K562 (cell line): Measurements from ENCODE around the gene C1orf116. TPM values are rescaled to one million over a fixed set of nuclear protein-coding genes. Genes with fewer than 3 reads are reported as not detected.
A peak's percentile ranks its signal among the peaks of the same experiment; 100 is the strongest.

Experiments used
- ARHGAP35 ChIP-seq: fragments of 450-650 bp; IDR thresholded peaks from 2 replicates; pipeline ENCODE4 v1.6.1; 2018; ENCODE audit not compliant: partially characterized antibody
- BRD4 ChIP-seq: fragments of 200-600 bp; sonication (generic); IDR thresholded peaks from 2 replicates; pipeline ENCODE4 v1.6.1; 2017; ENCODE audit warnings: inconsistent platforms
- CBX5 ChIP-seq: IDR thresholded peaks from 2 replicates; pipeline ENCODE4 v1.6.1; 2014; ENCODE audit warnings: low read depth, borderline replicate concordance
- CBX8 ChIP-seq: fragments of 200-600 bp; sonication (generic); IDR thresholded peaks from 2 replicates; pipeline ENCODE4 v1.6.1; 2012; ENCODE audit warnings: borderline replicate concordance, mixed run types, low read depth, mild to moderate bottlenecking, moderate library complexity, mixed read lengths, low read length, control low read depth, inconsistent platforms; ENCODE audit not compliant: poor library complexity, severe bottlenecking; ENCODE audit errors: extremely low read depth
- DMBX1 ChIP-seq: fragments of 250-450 bp; sonication (Bioruptor Pico); IDR thresholded peaks from 2 replicates; pipeline ENCODE4 v1.8.0; 2022; ENCODE audit warnings: inconsistent platforms, mild to moderate bottlenecking, moderate library complexity, borderline replicate concordance
- DPF2 ChIP-seq: fragments of 450-650 bp; IDR thresholded peaks from 2 replicates; pipeline ENCODE4 v1.6.1; 2016
- HDAC3 ChIP-seq: fragments of 450-650 bp; IDR thresholded peaks from 2 replicates; pipeline ENCODE4 v1.6.1; 2018; ENCODE audit warnings: borderline replicate concordance, mild to moderate bottlenecking, moderate library complexity; ENCODE audit not compliant: partially characterized antibody
- KAT8 ChIP-seq: fragments of 450-650 bp; IDR thresholded peaks from 2 replicates; pipeline ENCODE4 v1.6.1; 2016; ENCODE audit warnings: low read depth, mild to moderate bottlenecking
- KDM1A ChIP-seq, 2 experiments: fragments of 450-650 bp; IDR thresholded peaks; 2 replicates each; pipeline ENCODE4 v1.6.1; 2016; ENCODE audit warnings: mild to moderate bottlenecking in 2 of 2
- RUNX1 ChIP-seq: sonication (generic); IDR thresholded peaks from 2 replicates; pipeline ENCODE4 v1.6.1; 2016; ENCODE audit warnings: antibody characterized with exemption, low read depth
- SMAD3 ChIP-seq: fragments of 450-650 bp; formaldehyde crosslinking; conservative IDR thresholded peaks from 2 replicates; pipeline ENCODE4 v1.4.0; 2020; ENCODE audit warnings: mild to moderate bottlenecking
- SMAD4 ChIP-seq: fragments of 250-450 bp; sonication (Bioruptor Pico); conservative IDR thresholded peaks from 2 replicates; pipeline ENCODE4 v1.8.0; 2021; ENCODE audit warnings: inconsistent platforms, mild to moderate bottlenecking, moderate library complexity
- SP2 ChIP-seq: IDR thresholded peaks from 2 replicates; pipeline ENCODE4 v1.6.1; 2011; ENCODE audit warnings: mild to moderate bottlenecking, low read depth, low read length, moderate library complexity; ENCODE audit not compliant: poor library complexity, severe bottlenecking; ENCODE audit errors: extremely low read depth
- SRSF9 ChIP-seq: fragments of 200-400 bp; formaldehyde crosslinking; IDR thresholded peaks from 2 replicates; pipeline ENCODE4 v1.6.1; 2017; ENCODE audit warnings: low read depth, low read length, borderline replicate concordance
- TCF7 ChIP-seq: sonication (generic); IDR thresholded peaks from 2 replicates; pipeline ENCODE4 v1.6.1; 2016; ENCODE audit warnings: antibody characterized with exemption, borderline replicate concordance
- TOE1 ChIP-seq, 2 experiments: fragments of 450-650 bp in 1 of 2; sonication (generic) in 1 of 2; formaldehyde crosslinking in 1 of 2; IDR thresholded peaks; 2 replicates each; pipeline versions ENCODE4 v1.7.1 to v1.8.0; 2016 to 2022; ENCODE audit warnings: borderline replicate concordance in 2 of 2, mild to moderate bottlenecking in 2 of 2, antibody characterized with exemption in 1 of 2, inconsistent platforms in 1 of 2, low read depth in 1 of 2, missing genetic modification reagents in 1 of 2, moderate library complexity in 1 of 2
- TRIM24 ChIP-seq, 2 experiments: fragments of 450-650 bp; IDR thresholded peaks; 2 replicates each; pipeline ENCODE4 v1.6.1; 2016
- YY1 ChIP-seq, 3 experiments: IDR thresholded peaks; 2 replicates each; pipeline ENCODE4 v1.6.1; 2011; ENCODE audit warnings: low read length in 2 of 3, mild to moderate bottlenecking in 2 of 3, moderate library complexity in 2 of 3, borderline replicate concordance in 1 of 3, control low read depth in 1 of 3, low read depth in 1 of 3; ENCODE audit not compliant: insufficient read depth in 3 of 3, insufficient replicate concordance in 2 of 3, control insufficient read depth in 1 of 3, insufficient read length in 1 of 3; ENCODE audit errors: extremely low read depth in 1 of 3
- ZBTB1 ChIP-seq: sonication (generic); formaldehyde crosslinking; IDR thresholded peaks from 2 replicates; pipeline ENCODE4 v1.8.1; 2023; ENCODE audit warnings: missing genetic modification reagents, low read depth, mild to moderate bottlenecking, borderline replicate concordance
- ZEB2 ChIP-seq: fragments of 450-650 bp; IDR thresholded peaks from 2 replicates; pipeline ENCODE4 v1.6.1; 2016
- ZNF316 ChIP-seq: fragments of 450-650 bp; IDR thresholded peaks from 2 replicates; pipeline ENCODE4 v1.6.1; 2016
- ZNF644 ChIP-seq: fragments of 200-800 bp; sonication (Bioruptor generic); IDR thresholded peaks from 2 replicates; pipeline ENCODE4 v1.6.1; 2016; ENCODE audit warnings: low read depth, missing genetic modification characterization, missing compliant biosample characterization
- polyA plus RNA-seq, 8 experiments: library from polyadenylated mRNA; depleted of rRNA in 4 of 8; stranded (reverse) in 5 of 8; unstranded in 3 of 8; fragments of >200 nt; fragmentation: Nextera tagmentation in 2 of 8; fragmentation: Illumina TruSeq in 1 of 8; extraction: Ambion mirVana in 2 of 8; extraction: Trizol in 1 of 8; gene quantifications; 2 replicates each; pipeline versions ENCODE4 v1.2.1 to v1.2.3, GENCODE V29; 2011 to 2014; ENCODE audit warnings: inconsistent platforms in 1 of 8, missing spikeins in 1 of 8
- total RNA-seq, 7 experiments: library from RNA; depleted of rRNA in 6 of 7; stranded (reverse); fragments of >200 nt in 6 of 7; fragmentation: Illumina TruSeq in 2 of 7; extraction: Trizol in 2 of 7; gene quantifications; 2 replicates each; pipeline versions ENCODE4 v1.2.1 to v1.2.3, GENCODE V29; 2011 to 2021; ENCODE audit warnings: low replicate concordance in 1 of 7
- TF ChIP-seq, protein P1 (sequence below): sonication (generic); formaldehyde crosslinking; IDR thresholded peaks from 2 replicates; pipeline ENCODE4 v1.8.0; 2022; ENCODE audit warnings: mild to moderate bottlenecking, missing genetic modification reagents
- TF ChIP-seq, protein P2 (sequence below): sonication (generic); formaldehyde crosslinking; IDR thresholded peaks from 2 replicates; pipeline ENCODE4 v1.9.0; 2022; ENCODE audit warnings: mild to moderate bottlenecking, missing genetic modification reagents
- TF ChIP-seq, protein P3 (sequence below), 2 experiments: fragments of 450-650 bp in 1 of 2; sonication (generic) in 1 of 2; formaldehyde crosslinking; conservative IDR thresholded peaks; 2 replicates each; pipeline versions ENCODE4 v1.4.0 to v1.8.1; 2020 to 2022; ENCODE audit warnings: mild to moderate bottlenecking in 1 of 2, missing genetic modification reagents in 1 of 2

The C1orf116 gene
- total and polyA plus RNA-seq, 9 of the 15 experiments (the other 6 are each of a cell fraction or from before 2014, with no cell fraction given), result 0.62 to 3.0 (median 0.95) TPM

DNA sequence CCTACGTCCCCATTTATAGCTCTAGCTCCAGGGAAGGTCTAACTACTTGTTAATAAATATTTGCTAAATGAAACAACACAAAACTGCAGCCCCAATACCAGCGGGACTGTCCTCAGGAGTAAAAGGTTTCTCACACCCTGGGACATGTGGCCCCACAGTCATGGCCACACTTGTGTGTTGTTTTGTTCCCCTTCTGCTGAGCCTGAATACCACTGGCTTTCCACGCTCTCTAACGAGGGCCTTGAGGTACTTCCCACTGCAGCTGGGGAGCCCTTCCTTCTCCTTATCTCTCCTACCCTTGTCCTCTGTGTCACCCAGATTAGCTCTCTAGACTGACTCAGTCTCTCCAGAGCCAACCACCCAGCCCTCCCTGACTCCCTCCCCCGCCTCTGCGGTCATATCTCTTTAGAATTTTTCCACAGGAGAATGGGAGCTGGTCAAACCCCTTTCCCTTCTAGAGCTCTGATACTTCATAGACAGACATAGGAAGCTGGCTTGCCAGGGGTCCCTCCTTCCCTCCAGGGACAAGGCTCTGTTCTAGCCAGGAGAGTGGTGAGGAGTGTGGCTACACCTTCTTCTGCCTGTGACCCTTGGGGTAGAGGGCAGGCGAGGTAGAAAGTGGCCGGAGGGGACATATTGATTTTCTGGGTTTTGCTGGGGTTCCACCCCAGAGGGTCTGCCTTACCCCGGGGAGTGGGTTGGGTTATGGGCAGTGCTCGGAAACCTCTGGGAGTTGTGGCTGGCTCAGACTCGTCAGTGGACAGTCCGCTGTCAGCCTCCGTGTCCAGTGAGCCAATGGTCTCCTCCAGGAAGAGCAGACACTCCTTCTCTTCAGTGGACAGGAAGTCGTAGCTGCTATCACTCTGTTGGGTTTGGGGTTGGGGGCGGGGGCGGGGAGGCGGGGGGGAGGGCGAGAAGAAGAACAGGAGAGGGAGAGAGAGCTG, 8.1 kb downstream of the C1orf116 start (continued):
- TF ChIP-seq, protein P1, sequence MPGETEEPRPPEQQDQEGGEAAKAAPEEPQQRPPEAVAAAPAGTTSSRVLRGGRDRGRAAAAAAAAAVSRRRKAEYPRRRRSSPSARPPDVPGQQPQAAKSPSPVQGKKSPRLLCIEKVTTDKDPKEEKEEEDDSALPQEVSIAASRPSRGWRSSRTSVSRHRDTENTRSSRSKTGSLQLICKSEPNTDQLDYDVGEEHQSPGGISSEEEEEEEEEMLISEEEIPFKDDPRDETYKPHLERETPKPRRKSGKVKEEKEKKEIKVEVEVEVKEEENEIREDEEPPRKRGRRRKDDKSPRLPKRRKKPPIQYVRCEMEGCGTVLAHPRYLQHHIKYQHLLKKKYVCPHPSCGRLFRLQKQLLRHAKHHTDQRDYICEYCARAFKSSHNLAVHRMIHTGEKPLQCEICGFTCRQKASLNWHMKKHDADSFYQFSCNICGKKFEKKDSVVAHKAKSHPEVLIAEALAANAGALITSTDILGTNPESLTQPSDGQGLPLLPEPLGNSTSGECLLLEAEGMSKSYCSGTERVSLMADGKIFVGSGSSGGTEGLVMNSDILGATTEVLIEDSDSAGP, result 0 out of 2 replicates have a peak, but pooled peaks have one; percentile 49
- TF ChIP-seq ZEB2, result peak; percentile 86
- TF ChIP-seq ARHGAP35, result no peak
- TF ChIP-seq, protein P2, sequence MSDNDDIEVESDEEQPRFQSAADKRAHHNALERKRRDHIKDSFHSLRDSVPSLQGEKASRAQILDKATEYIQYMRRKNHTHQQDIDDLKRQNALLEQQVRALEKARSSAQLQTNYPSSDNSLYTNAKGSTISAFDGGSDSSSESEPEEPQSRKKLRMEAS, result peak; percentile 95
- TF ChIP-seq TRIM24 (IDR thresholded peaks at IDR 0.05), result peak; percentile 97 to 98
- TF ChIP-seq TOE1 (IDR thresholded peaks at IDR 0.05; ENCODE audit: borderline replicate concordance), result peak; percentile 78
- TF ChIP-seq TOE1 (CRISPR knock-in tag; IDR thresholded peaks at IDR 0.05; ENCODE audit: borderline replicate concordance, low read depth), result no peak
- TF ChIP-seq SRSF9, result no peak
- TF ChIP-seq SMAD4 (CRISPR knock-in tag), result peak; percentile 100
- peak; percentile 99 for TF ChIP-seq DMBX1
- peak; percentile 89 for TF ChIP-seq BRD4
- no peak for TF ChIP-seq ZNF316
- peak; percentile 100 for TF ChIP-seq DPF2
- peak; percentile 81; the same call in 1 of the 2 replicates for TF ChIP-seq TCF7
- peak in 2 of 3 experiments; percentile 58 to 79 for TF ChIP-seq YY1 (IDR thresholded peaks at IDR 0.05; ENCODE audit: borderline replicate concordance in 1 of 3, control insufficient read depth in 1 of 3, extremely low read depth in 1 of 3, insufficient read depth in 3 of 3, insufficient read length in 1 of 3, insufficient replicate concordance in 2 of 3, low read depth in 1 of 3, low read length in 2 of 3)
- TF ChIP-seq, protein P3, sequence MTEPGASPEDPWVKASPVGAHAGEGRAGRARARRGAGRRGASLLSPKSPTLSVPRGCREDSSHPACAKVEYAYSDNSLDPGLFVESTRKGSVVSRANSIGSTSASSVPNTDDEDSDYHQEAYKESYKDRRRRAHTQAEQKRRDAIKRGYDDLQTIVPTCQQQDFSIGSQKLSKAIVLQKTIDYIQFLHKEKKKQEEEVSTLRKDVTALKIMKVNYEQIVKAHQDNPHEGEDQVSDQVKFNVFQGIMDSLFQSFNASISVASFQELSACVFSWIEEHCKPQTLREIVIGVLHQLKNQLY (CRISPR knock-in tag; conservative IDR thresholded peaks at IDR 0.05), result peak in 1 of 2 experiments; percentile 82; a peak in 1 of 4 replicates
- TF ChIP-seq SP2, result no peak
- TF ChIP-seq CBX5, result no peak
- TF ChIP-seq HDAC3, result peak; percentile 99
- TF ChIP-seq SMAD3 (CRISPR knock-in tag), result peak; percentile 99
- peak; percentile 92 to 96 for TF ChIP-seq KDM1A (IDR thresholded peaks at IDR 0.05)
- peak; percentile 100 for TF ChIP-seq ZNF644
- no peak for TF ChIP-seq KAT8
- TF ChIP-seq CBX8, result no peak
- TF ChIP-seq ZBTB1 (CRISPR knock-in tag), result peak; percentile 36; the same call in 1 of the 2 replicates
- TF ChIP-seq RUNX1, result peak; percentile 98
